CD14-positive monocyte (primary cell): Measurements from ENCODE around the gene BLM. TPM values are rescaled to one million over a fixed set of nuclear protein-coding genes. Genes with fewer than 3 reads are reported as not detected.

Experiments used
- DNase-seq, 3 donors: peaks; one replicate each; pipeline ENCODE4 v3.0.0-alpha.2; 2011 to 2022
- H2AFZ ChIP-seq: 2 replicates; pipeline ENCODE4 v1.6.0; 2012; ENCODE audit warnings: mild to moderate bottlenecking, low read depth, low read length, inconsistent platforms; ENCODE audit not compliant: insufficient read depth, poor library complexity, severe bottlenecking
- H3K27ac ChIP-seq, 2 donors: 1 replicate in 1 of 2; 2 replicates in 1 of 2; pipeline ENCODE4 v1.5.1; 2012 to 2013; ENCODE audit warnings: low read length in 2 of 2, control low read depth in 1 of 2, inconsistent platforms in 1 of 2, low read depth in 1 of 2, mild to moderate bottlenecking in 1 of 2
- H3K27me3 ChIP-seq, 2 donors: one replicate each; pipeline versions ENCODE4 v1.6.0 to v1.6.1; 2011 to 2013; ENCODE audit warnings: low read length in 2 of 2; ENCODE audit not compliant: control insufficient read depth in 2 of 2, insufficient read depth in 2 of 2
- H3K36me3 ChIP-seq, 2 donors: replicated peaks in 1 of 2; 1 replicate in 1 of 2; 2 replicates in 1 of 2; pipeline versions ENCODE4 v1.5.1 to v1.6.1; 2012 to 2013; ENCODE audit warnings: low read length in 2 of 2, control low read depth in 1 of 2, inconsistent platforms in 1 of 2, mild to moderate bottlenecking in 1 of 2; ENCODE audit not compliant: insufficient read depth in 2 of 2, control insufficient read depth in 1 of 2
- H3K4me1 ChIP-seq, 2 donors: 1 replicate in 1 of 2; 2 replicates in 1 of 2; pipeline versions ENCODE4 v1.5.1 to v1.6.1; 2012 to 2013; ENCODE audit warnings: low read length in 2 of 2, control low read depth in 1 of 2, inconsistent platforms in 1 of 2, mild to moderate bottlenecking in 1 of 2, moderate library complexity in 1 of 2; ENCODE audit not compliant: insufficient read depth in 2 of 2, control insufficient read depth in 1 of 2
- H3K4me2 ChIP-seq: replicated peaks from 2 replicates; pipeline ENCODE3; 2012; ENCODE audit warnings: low read length, moderate library complexity, mild to moderate bottlenecking; ENCODE audit not compliant: poor library complexity, severe bottlenecking; ENCODE audit errors: extremely low read depth
- H3K4me3 ChIP-seq, 3 experiments: fragments of 200-600 bp in 1 of 3; sonication (generic) in 1 of 3; replicated peaks in 1 of 3; 1 replicate in 2 of 3; 2 replicates in 1 of 3; pipeline ENCODE4 v1.5.1; 2011 to 2013; ENCODE audit warnings: low read length in 3 of 3, mild to moderate bottlenecking in 3 of 3, control low read depth in 2 of 3, low read depth in 2 of 3, inconsistent platforms in 1 of 3, moderate library complexity in 1 of 3
- H3K79me2 ChIP-seq: 2 replicates; pipeline ENCODE4 v1.6.0; 2012; ENCODE audit warnings: mild to moderate bottlenecking, control low read depth, inconsistent platforms, low read length, moderate library complexity; ENCODE audit not compliant: insufficient read depth
- H3K9ac ChIP-seq: 2 replicates; pipeline ENCODE4 v1.6.0; 2017; ENCODE audit warnings: low read length, mild to moderate bottlenecking; ENCODE audit not compliant: insufficient read depth, poor library complexity, severe bottlenecking
- H3K9me3 ChIP-seq, 2 donors: replicated peaks in 1 of 2; 1 replicate in 1 of 2; 2 replicates in 1 of 2; pipeline versions ENCODE4 v1.5.1 to v1.6.1; 2012 to 2013; ENCODE audit warnings: low read length in 2 of 2, control low read depth in 1 of 2; ENCODE audit not compliant: control insufficient read depth in 1 of 2, insufficient read depth in 1 of 2
- H4K20me1 ChIP-seq: 2 replicates; pipeline ENCODE4 v1.6.0; 2012; ENCODE audit warnings: mild to moderate bottlenecking, low read length, control low read depth, moderate library complexity; ENCODE audit not compliant: insufficient read depth
- H3K27ac Mint-ChIP-seq, 7 donors: one replicate each; pipeline ENCODE4 v1.8.0; 2020; ENCODE audit warnings: mild to moderate bottlenecking in 7 of 7, mixed read lengths in 7 of 7, moderate library complexity in 6 of 7, inconsistent platforms in 2 of 7
- H3K27me3 Mint-ChIP-seq, 3 donors: one replicate each; pipeline ENCODE4 v1.8.0; 2021 to 2022; ENCODE audit warnings: low read depth in 3 of 3, mild to moderate bottlenecking in 3 of 3, mixed read lengths in 3 of 3, moderate library complexity in 3 of 3, inconsistent platforms in 1 of 3
- H3K36me3 Mint-ChIP-seq, 2 donors: one replicate each; pipeline ENCODE4 v1.8.0; 2020; ENCODE audit warnings: mixed read lengths in 2 of 2, inconsistent platforms in 1 of 2, mild to moderate bottlenecking in 1 of 2
- H3K4me1 Mint-ChIP-seq: one replicate; pipeline ENCODE4 v1.8.0; 2020; ENCODE audit warnings: mild to moderate bottlenecking, mixed read lengths
- H3K4me3 Mint-ChIP-seq, 2 donors: one replicate each; pipeline ENCODE4 v1.8.0; 2020; ENCODE audit warnings: mild to moderate bottlenecking in 2 of 2, mixed read lengths in 2 of 2, moderate library complexity in 1 of 2
- H3K9me3 Mint-ChIP-seq, 7 donors: one replicate each; pipeline ENCODE4 v1.8.0; 2020 to 2022; ENCODE audit warnings: mixed read lengths in 7 of 7, mild to moderate bottlenecking in 6 of 7, moderate library complexity in 6 of 7, inconsistent platforms in 2 of 7
- CTCF ChIP-seq: fragments of 200-600 bp; IDR thresholded peaks from one replicate; pipeline ENCODE4 v1.8.0; 2022; ENCODE audit warnings: antibody characterized with exemption, mild to moderate bottlenecking
- WGBS: methylation state at CpG from one replicate; pipeline ENCODE4 v1.1.5; 2013; ENCODE audit warnings: missing lambda C conversion rate; ENCODE audit not compliant: insufficient coverage; 5-methylcytosine and 5-hydroxymethylcytosine counted together
- intact Hi-C, 2 donors: fragments of 100-400 bp; cut with micrococcal nuclease; formaldehyde crosslinking; loops; one replicate each; pipeline versions ENCODE4 v1.15.0 to v1.15.1; 2023
- polyA plus RNA-seq, 3 donors: library from polyadenylated mRNA; depleted of rRNA in 1 of 3; unstranded in 2 of 3; stranded (reverse) in 1 of 3; fragments of 300-500 nt in 2 of 3; fragments of >200 nt in 1 of 3; fragmentation: Illumina TruSeq in 2 of 3; gene quantifications; 1 replicate in 2 of 3; 2 replicates in 1 of 3; pipeline ENCODE4 v1.2.3, GENCODE V29; 2012 to 2021

The BLM gene
- polyA plus RNA-seq, 3 donors, result 0.69 to 2.3 (median 1.2) TPM

DNA sequence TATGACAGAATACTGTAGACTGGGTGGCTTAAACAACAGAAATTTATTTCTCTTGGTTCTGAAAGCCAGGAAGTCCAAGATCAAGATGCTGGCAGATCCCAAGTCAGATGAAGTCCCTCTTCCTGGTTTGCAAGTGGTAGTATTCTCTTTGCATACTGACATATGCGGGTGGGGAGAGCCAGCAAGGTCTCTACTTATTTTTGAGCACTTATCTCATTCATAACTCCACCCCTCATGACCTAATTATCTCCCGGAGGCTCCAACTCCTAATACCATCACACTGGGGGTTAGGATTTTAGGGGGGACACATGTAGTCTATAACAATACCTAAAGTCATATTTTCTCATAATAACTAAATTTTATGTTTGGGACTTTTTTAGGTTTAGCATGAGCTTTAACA lies 65.3 kb downstream of the BLM start:
- H3K27ac Mint-ChIP-seq, result no peak overlapping the region
- no peak overlapping the region for H3K4me3 Mint-ChIP-seq
- no peak for TF ChIP-seq CTCF
- DNase-seq, result no peak
- peaks cover 8% of the 10 kb centered on the region in 2 donors for H3K36me3 Mint-ChIP-seq
- H3K27ac ChIP-seq, result peak overlapping the region in 1 of 2 donors; percentile 61
- no CpG with 5 or more reads among the region's 2 CpGs for WGBS
- no peaks in the 10 kb centered on the region for H4K20me1 ChIP-seq
- H3K4me1 ChIP-seq, result peaks cover 25 to 26% of the 10 kb centered on the region in 2 donors
- H3K36me3 ChIP-seq, result peaks cover 0 to 6% of the 10 kb centered on the region in 2 donors
- H3K79me2 ChIP-seq, result peaks cover 5% of the 10 kb centered on the region
- H3K4me3 ChIP-seq, result no peak overlapping the region
- H2AFZ ChIP-seq, result no peak overlapping the region
- H3K9ac ChIP-seq, result no peak overlapping the region
- H3K4me1 Mint-ChIP-seq, result peaks cover 31% of the 10 kb centered on the region
- intact Hi-C loops, result loop anchor here in 1 of 2 donors (10.0 kb wide), 1 partner anchor 138 kb away; no protein-coding TSS in a partner anchor
- H3K4me2 ChIP-seq, result no peak overlapping the region
- H3K9me3 ChIP-seq, result no peaks in the 10 kb centered on the region
- H3K27me3 Mint-ChIP-seq, result peaks cover 0 to 4% (median 2%) of the 10 kb centered on the region in 3 donors
- no peaks in the 10 kb centered on the region for H3K9me3 Mint-ChIP-seq
- no peaks in the 10 kb centered on the region for H3K27me3 ChIP-seq

DNA sequence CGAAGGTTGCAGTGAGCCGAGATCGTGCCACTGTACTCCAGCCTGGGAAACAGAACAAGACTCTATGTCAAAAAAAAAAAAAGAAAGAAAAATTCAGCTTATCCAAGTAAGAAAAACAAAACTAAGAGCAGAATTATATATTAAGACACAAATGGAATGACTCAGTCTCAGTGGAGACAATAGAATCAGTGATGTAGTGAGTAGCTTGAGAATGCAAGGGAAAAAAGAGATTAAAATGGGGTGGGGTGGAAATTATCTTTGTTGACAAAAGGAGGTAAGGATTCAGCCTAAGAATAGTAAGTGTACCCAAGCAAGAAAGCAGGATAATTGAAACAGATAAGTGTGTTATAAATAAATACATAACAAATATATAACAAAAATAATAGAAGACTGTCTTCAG lies 70.7 kb downstream of the BLM start:
- Histone ChIP-seq H3K79me2 (no peaks in the 10 kb centered on the region), H3K9me3 (no peaks in the 10 kb centered on the region), H4K20me1 (no peaks in the 10 kb centered on the region), H3K36me3 (peaks cover 2 to 22% of the 10 kb centered on the region in 2 donors), H2AFZ (no peak overlapping the region), H3K4me3 (no peak overlapping the region), H3K9ac (no peak overlapping the region), H3K27me3 (no peaks in the 10 kb centered on the region), H3K4me2 (no peak overlapping the region), H3K27ac (no peak overlapping the region), H3K4me1 (peaks cover 4 to 7% of the 10 kb centered on the region in 2 donors)
- intact Hi-C loops, result loop anchor here in 1 of 2 donors (10.0 kb wide), 1 partner anchor 143 kb away; no protein-coding TSS in a partner anchor
- Mint-ChIP-seq H3K36me3 (peaks cover 18 to 22% of the 10 kb centered on the region in 2 donors), H3K4me1 (peaks cover 6% of the 10 kb centered on the region), H3K4me3 (no peak overlapping the region), H3K27me3 (peaks cover 0 to 2% (median 2%) of the 10 kb centered on the region in 3 donors), H3K9me3 (no peaks in the 10 kb centered on the region), H3K27ac (peak overlapping the region in 1 of 7 donors; percentile 44)
- TF ChIP-seq CTCF, result no peak
- DNase-seq, result no peak
- 100% methylated on average over 2 of the region's 3 CpGs for WGBS
